GM19452 (cell line): ENCODE results near the gene PEX13.

Experiments used
- ATAC-seq: cut with Tn5 transposase; IDR thresholded peaks from one replicate; pipeline ENCODE4 v1.9.1; 2021; ENCODE audit not compliant: unreplicated experiment

Gene PEX13

DNA sequence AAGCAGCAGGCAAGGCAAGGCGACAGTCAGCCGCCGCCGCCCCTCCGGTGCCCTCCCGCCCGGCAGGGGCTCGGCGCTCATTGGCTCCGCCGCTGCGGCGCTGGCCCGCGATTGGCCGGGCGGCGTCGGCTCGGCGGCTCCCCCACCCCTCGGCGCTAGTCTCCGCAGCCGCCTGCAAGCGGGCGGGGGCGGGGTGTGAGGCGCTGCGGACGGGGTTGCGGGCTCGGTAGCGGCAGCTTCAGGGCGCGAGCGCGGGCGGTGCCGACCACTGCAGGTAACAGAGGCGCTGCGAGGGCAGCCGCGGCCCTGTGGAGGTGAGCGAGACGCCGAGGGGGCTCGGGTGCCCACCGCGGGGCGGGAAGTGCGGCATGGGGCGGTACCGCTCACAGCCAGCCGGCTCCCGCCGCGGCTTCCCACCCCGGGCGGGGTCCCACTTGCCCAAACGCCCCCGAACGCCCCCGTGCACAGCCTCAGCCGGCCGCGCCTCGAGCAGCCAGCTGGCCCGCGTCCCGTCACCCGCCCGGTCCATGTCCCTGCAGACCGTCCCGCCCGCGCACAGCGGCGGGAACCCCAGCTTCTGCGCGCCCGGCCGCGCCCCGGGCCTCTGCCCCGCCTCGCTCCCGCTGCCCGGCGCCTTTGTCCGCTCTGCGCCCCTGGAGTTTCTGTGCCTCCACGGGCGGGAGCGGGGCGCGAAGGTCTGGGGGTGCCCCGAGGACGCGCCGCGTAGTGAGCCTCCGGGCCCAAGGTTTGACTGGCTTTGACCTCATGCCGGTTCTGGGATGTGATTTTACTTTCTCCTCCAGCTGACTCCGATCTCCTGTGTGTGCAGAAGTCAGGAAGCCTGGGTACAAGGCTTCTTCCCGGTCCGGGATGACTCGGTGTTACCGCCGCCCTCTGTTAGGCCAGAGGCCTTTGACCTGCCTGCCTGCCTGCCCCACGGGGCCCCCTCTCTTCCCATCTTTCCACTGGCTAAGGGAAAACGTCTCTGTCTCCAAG, 48.5 kb downstream of the PEX13 start, which contains the start of gene SANBR:
Gene SANBR (plus strand): TSS at position 158 of the 996 bp plus-strand sequence. CDS start 4,480 bp downstream, outside the sequence.
- ATAC-seq: peak; percentile 97

DNA sequence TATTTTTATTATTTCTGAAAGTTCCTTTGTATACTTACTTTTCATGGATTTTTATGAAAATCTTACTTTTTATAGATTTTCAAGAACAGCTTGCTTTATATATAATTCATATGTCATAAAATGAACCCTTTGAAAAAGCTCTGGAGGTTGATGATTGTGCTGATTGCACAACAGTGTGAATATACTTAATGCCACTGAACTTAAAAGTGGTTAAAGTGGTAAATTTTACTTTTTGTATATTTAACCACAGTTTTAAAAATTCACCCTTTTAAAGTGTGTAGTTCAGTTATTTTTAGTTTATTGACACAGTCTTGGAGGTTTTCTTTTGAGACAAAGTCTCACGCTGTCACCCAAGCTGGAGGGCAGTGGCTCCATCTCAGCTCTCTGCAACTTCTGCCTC, 56.6 kb downstream of the PEX13 start:
- no peak for ATAC-seq

DNA sequence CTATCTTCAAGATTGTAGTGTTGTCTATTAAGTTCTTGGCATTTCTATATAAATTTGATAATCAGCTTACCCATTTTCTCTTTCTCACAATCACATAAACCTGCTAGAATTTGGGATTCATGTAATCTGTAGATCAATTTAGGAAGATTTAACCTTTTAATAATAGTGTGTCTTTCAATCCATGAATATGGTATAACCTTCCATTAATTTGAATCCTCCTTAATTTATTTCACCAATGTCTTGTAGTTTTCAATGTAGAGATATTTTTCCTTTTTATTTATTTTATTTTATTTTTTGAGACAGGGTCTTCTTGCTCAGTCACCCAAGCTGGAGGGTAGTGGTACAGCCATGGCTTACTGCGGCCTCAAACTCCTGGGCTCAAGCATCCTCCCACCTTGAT, 68.4 kb downstream of the PEX13 start:
- ATAC-seq: no peak

DNA sequence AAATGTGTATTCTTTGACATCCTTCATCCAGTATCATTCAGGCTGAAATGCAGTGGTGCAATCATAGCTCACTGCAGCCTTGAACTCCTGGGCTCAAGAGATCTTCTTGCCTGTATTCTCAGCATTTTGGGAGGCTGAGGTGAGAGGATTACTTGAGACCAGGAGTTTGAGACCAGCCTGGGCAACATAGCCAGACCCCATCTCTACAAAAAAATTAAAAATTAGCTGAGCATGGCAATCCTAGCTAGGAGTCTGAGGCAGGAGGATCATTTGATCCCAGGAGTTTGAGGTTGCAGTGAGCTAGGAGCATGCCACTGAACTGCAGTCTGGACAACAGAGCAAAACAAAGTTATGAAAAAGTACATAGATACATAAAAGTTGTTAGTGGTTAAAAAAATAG, 72.3 kb downstream of the PEX13 start:
- ATAC-seq: no peak

DNA sequence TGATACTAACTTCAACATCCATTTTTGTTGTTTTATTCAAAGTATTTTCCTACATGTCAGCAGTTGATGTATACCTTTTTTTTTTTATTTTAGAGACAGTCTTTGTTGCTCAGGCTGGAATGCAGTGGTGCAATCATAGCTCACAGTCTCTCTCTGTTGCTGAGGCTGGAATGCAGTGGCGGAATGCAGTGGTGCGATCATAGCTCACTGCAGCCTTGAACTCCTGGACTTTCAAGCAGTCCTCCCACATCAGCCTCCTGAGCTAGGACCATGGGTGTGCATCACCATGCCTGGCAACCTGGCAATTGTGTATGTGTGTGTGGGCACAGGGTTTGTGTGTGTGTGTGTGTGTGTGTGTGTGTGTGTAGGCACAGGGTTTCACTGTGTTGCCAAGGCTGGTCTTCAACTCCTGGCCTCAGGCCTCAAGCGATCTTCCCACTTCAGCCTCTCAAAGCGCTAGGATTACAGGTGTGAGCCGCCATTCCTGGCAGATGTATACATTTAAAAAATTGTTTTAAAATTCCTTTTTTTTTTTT, 72.9 kb downstream of the PEX13 start:
- ATAC-seq: no peak

DNA sequence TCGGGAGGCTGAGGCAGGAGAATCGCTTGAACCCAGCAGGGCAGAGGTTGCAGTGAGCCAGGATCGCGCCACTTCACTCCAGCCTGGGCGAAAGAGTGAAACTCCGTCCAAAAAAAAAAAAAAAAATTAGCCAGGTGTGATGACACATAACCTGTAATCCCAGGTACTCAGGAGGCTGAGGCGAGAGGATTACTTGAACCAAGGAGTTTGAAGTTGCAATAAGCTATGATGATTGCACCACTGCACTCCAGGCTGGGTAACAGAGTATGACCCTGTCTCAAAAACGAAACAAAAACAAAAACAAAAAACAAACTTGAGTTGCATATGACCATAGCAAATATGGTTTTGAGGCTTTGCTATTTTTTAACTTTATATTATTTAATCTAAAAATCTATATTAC, 74.0 kb downstream of the PEX13 start:
- no peak for ATAC-seq

DNA sequence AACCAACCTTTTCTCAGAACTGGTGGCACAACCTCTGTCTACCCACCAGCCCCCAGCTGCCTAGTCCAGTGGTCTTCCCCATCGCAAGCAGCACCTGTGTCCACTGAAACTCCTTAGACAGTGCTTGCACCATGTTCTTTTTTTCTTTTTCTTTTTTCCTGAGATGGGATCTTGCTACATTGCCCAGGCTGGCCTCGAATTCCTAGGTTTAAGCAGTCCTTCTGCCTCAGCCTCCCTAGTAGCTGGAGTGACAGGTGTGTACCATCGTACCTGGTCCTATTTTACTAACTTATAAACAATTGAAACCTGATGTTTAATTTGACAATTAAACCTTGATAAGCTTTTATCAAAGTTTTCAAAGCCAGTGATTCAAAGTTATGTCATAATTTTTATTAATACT, 78.9 kb downstream of the PEX13 start:
- ATAC-seq: no peak

DNA sequence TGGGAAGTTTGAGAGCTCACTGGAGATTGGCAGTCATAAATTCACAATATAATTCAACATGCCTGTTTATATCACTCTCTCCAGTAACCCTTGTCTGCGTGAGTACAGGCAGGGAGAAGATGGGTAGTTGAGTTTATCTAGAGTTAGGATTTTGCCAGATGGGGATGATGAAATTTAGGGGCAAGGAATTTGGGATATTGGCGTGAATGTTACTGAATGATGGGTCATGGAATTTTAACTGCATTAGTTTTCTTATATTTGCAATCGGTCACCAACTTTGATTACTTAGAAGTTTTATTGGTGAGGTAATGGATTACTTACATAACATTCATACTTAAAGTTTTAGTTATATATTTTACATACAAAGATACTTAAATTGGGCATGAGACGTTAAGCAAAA, 83.3 kb downstream of the PEX13 start:
- no peak for ATAC-seq
